K562 (cell line): ENCODE data around the gene GATC. TPM values are rescaled to one million over a fixed set of nuclear protein-coding genes. Genes with fewer than 3 reads are reported as not detected.

Source experiments
- CEBPZ ChIP-seq: fragments of 150-350 bp; IDR thresholded peaks from 2 replicates; pipeline ENCODE4 v1.6.1; 2014; ENCODE audit warnings: low read depth, mild to moderate bottlenecking, low read length, borderline replicate concordance
- CREM ChIP-seq: IDR thresholded peaks from 2 replicates; pipeline ENCODE4 v1.6.1; 2014; ENCODE audit warnings: antibody characterized with exemption, low read depth
- DDX20 ChIP-seq: fragments of 450-650 bp; IDR thresholded peaks from 2 replicates; pipeline ENCODE4 v1.6.1; 2016; ENCODE audit warnings: missing genetic modification characterization, low read depth, mild to moderate bottlenecking, missing compliant biosample characterization, moderate library complexity
- DIDO1 ChIP-seq: fragments of 450-650 bp; IDR thresholded peaks from 2 replicates; pipeline ENCODE4 v1.6.1; 2016; ENCODE audit warnings: low read depth, missing biosample characterization, missing genetic modification characterization
- HDAC1 ChIP-seq, 2 experiments: fragments of 450-650 bp; IDR thresholded peaks; 2 replicates each; pipeline ENCODE4 v1.6.1; 2016 to 2017; ENCODE audit warnings: inconsistent platforms in 1 of 2, mild to moderate bottlenecking in 1 of 2, moderate library complexity in 1 of 2
- JUND ChIP-seq, 2 experiments: IDR thresholded peaks; 2 replicates in 1 of 2; 3 replicates in 1 of 2; pipeline ENCODE4 v1.6.1; 2011; ENCODE audit warnings: borderline replicate concordance in 2 of 2, low read depth in 2 of 2, low read length in 2 of 2, improper control_type of control experiment in 1 of 2, missing biosample characterization in 1 of 2, missing genetic modification characterization in 1 of 2, missing genetic modification reagents in 1 of 2
- KLF1 ChIP-seq: fragments of 450-650 bp; IDR thresholded peaks from 2 replicates; pipeline ENCODE4 v1.6.1; 2016; ENCODE audit warnings: missing genetic modification characterization, missing compliant biosample characterization
- NR2C2 ChIP-seq, 2 experiments: fragments of 200-800 bp in 1 of 2; sonication (Bioruptor generic) in 1 of 2; sonication (generic) in 1 of 2; formaldehyde crosslinking in 1 of 2; IDR thresholded peaks; 2 replicates each; pipeline versions ENCODE4 v1.6.1 to v1.8.0; 2016 to 2022; ENCODE audit warnings: mild to moderate bottlenecking in 1 of 2, missing compliant biosample characterization in 1 of 2, missing genetic modification characterization in 1 of 2, missing genetic modification reagents in 1 of 2
- POLR2B ChIP-seq: fragments of 450-650 bp; IDR thresholded peaks from 2 replicates; pipeline ENCODE4 v1.6.1; 2018; ENCODE audit warnings: low read depth; ENCODE audit not compliant: partially characterized antibody
- POU5F1 ChIP-seq: fragments of 150-350 bp; IDR thresholded peaks from 2 replicates; pipeline ENCODE4 v1.6.1; 2014; ENCODE audit warnings: borderline replicate concordance, low read length, low read depth, mild to moderate bottlenecking; ENCODE audit not compliant: partially characterized antibody
- PTTG1 ChIP-seq: fragments of 450-650 bp; IDR thresholded peaks from 2 replicates; pipeline ENCODE4 v1.6.1; 2016; ENCODE audit warnings: low read depth, mild to moderate bottlenecking, missing genetic modification characterization, missing compliant biosample characterization
- RNF2 ChIP-seq: sonication (generic); IDR thresholded peaks from 2 replicates; pipeline ENCODE4 v1.6.1; 2016
- SAFB ChIP-seq: fragments of 200-400 bp; formaldehyde crosslinking; IDR thresholded peaks from 2 replicates; pipeline ENCODE4 v1.6.1; 2017; ENCODE audit warnings: low read depth, low read length, borderline replicate concordance
- ZMIZ1 ChIP-seq, 2 experiments: fragments of 150-350 bp in 1 of 2; IDR thresholded peaks; 2 replicates each; pipeline ENCODE4 v1.6.1; 2012 to 2016; ENCODE audit warnings: low read depth in 2 of 2, low read length in 2 of 2, mild to moderate bottlenecking in 1 of 2, moderate library complexity in 1 of 2
- ZNF280B ChIP-seq: fragments of 250-450 bp; sonication (Bioruptor Pico); IDR thresholded peaks from 2 replicates; pipeline ENCODE4 v1.5.1; 2021; ENCODE audit warnings: mild to moderate bottlenecking
- ZNF561 ChIP-seq: fragments of 450-650 bp; formaldehyde crosslinking; conservative IDR thresholded peaks from 2 replicates; pipeline ENCODE4 v1.4.0; 2020; ENCODE audit warnings: mild to moderate bottlenecking, moderate library complexity
- ZNF644 ChIP-seq: fragments of 200-800 bp; sonication (Bioruptor generic); IDR thresholded peaks from 2 replicates; pipeline ENCODE4 v1.6.1; 2016; ENCODE audit warnings: low read depth, missing genetic modification characterization, missing compliant biosample characterization
- ZSCAN32 ChIP-seq: fragments of 450-650 bp; formaldehyde crosslinking; IDR thresholded peaks from 2 replicates; pipeline ENCODE4 v1.4.0; 2020; ENCODE audit warnings: mild to moderate bottlenecking, moderate library complexity
- polyA plus RNA-seq, 8 experiments: library from polyadenylated mRNA; depleted of rRNA in 4 of 8; stranded (reverse) in 5 of 8; unstranded in 3 of 8; fragments of >200 nt; fragmentation: Nextera tagmentation in 2 of 8; fragmentation: Illumina TruSeq in 1 of 8; extraction: Ambion mirVana in 2 of 8; extraction: Trizol in 1 of 8; gene quantifications; 2 replicates each; pipeline versions ENCODE4 v1.2.1 to v1.2.3, GENCODE V29; 2011 to 2014; ENCODE audit warnings: inconsistent platforms in 1 of 8, missing spikeins in 1 of 8
- total RNA-seq, 7 experiments: library from RNA; depleted of rRNA in 6 of 7; stranded (reverse); fragments of >200 nt in 6 of 7; fragmentation: Illumina TruSeq in 2 of 7; extraction: Trizol in 2 of 7; gene quantifications; 2 replicates each; pipeline versions ENCODE4 v1.2.1 to v1.2.3, GENCODE V29; 2011 to 2021; ENCODE audit warnings: low replicate concordance in 1 of 7

Gene GATC
- total and polyA plus RNA-seq, 9 of the 15 experiments (the other 6 are each of a cell fraction or from before 2014, with no cell fraction given): 5.8 to 52.6 (median 28.2) TPM

- TF ChIP-seq ZMIZ1 (IDR thresholded peaks at IDR 0.05; ENCODE audit: low read depth in 2 of 2, low read length in 2 of 2) (no peak), DDX20 (tag) (no peak), DIDO1 (tag) (no peak), POU5F1 (no peak), POLR2B (peak; percentile 77), CEBPZ (no peak), NR2C2 (CRISPR knock-in tag; IDR thresholded peaks at IDR 0.05) (peak; percentile 20; the same call in 1 of the 2 replicates), NR2C2 (tag; IDR thresholded peaks at IDR 0.05) (peak; percentile 84), ZNF561 (CRISPR knock-in tag) (no peak), ZNF644 (tag) (no peak), ZNF280B (CRISPR knock-in tag) (no peak), HDAC1 (IDR thresholded peaks at IDR 0.05) (peak in 1 of 2 experiments; percentile 42; a peak in 1 of 4 replicates), KLF1 (tag) (peak; percentile 57; the same call in 1 of the 2 replicates), JUND (IDR thresholded peaks at IDR 0.05; ENCODE audit: borderline replicate concordance, low read depth, low read length) (peak; percentile 70), JUND (tag; IDR thresholded peaks at IDR 0.05; ENCODE audit: borderline replicate concordance, low read depth, low read length) (no peak; the same call in 2 of the 3 replicates), ZSCAN32 (CRISPR knock-in tag) (0 out of 2 replicates have a peak, but pooled peaks have one; percentile 43), PTTG1 (no peak), SAFB (peak; percentile 34; the same call in 1 of the 2 replicates), CREM (peak; percentile 45), RNF2 (peak; percentile 68; the same call in 1 of the 2 replicates)
Measured at GRCh38 chr12:120469450-120470149, 23.4 kb downstream of the GATC start, which contains the start of gene SRSF9 (continued).
